OCI-LY3 (cell line): ENCODE data around the gene BTG1.
"Not testable (repeated sequence)": the region's sequence is repeated elsewhere in the genome, so short reads cannot be mapped to it uniquely, and the experiment has no call there.

Experiments used
- H2AFZ ChIP-seq: fragments of 200-600, 300-600 bp; shearing (Covaris generic); 2 replicates; pipeline ENCODE4 v1.6.0; 2014; ENCODE audit warnings: antibody characterized with exemption, low read depth, low read length
- H3K27ac ChIP-seq: fragments of 200-600, 300-600 bp; sonication (generic); 2 replicates; pipeline ENCODE4 v1.5.1; 2014; ENCODE audit warnings: mild to moderate bottlenecking, low read length, moderate library complexity, mixed read lengths
- H3K27me3 ChIP-seq: fragments of 200-600, 300-600 bp; sonication (generic); 2 replicates; pipeline ENCODE4 v1.6.1; 2014; ENCODE audit warnings: low read depth, low read length, mixed read lengths
- H3K36me3 ChIP-seq: fragments of 200-600, 300-600 bp; sonication (generic); replicated peaks from 2 replicates; pipeline ENCODE3; 2014; ENCODE audit warnings: low read depth, low read length, mixed read lengths
- H3K4me1 ChIP-seq: fragments of 300-600, 200-600 bp; sonication (generic); 2 replicates; pipeline ENCODE4 v1.6.1; 2014; ENCODE audit warnings: low read length, mixed read lengths
- H3K4me2 ChIP-seq: fragments of 200-600, 300-600 bp; sonication (generic); 2 replicates; pipeline ENCODE4 v1.6.1; 2014; ENCODE audit warnings: low read length, mixed read lengths
- H3K4me3 ChIP-seq: fragments of 300-600, 200-600 bp; sonication (generic); 2 replicates; pipeline ENCODE4 v1.5.1; 2014; ENCODE audit warnings: antibody characterized with exemption, mild to moderate bottlenecking, low read length, moderate library complexity
- H3K79me2 ChIP-seq: fragments of 300-600, 200-600 bp; shearing (Covaris generic); 2 replicates; pipeline ENCODE4 v1.6.1; 2014; ENCODE audit warnings: mild to moderate bottlenecking, low read length, mixed read lengths
- H3K9ac ChIP-seq: fragments of 300-600, 200-600 bp; shearing (Covaris generic); 2 replicates; pipeline ENCODE4 v1.6.0; 2014; ENCODE audit warnings: mild to moderate bottlenecking, low read length, moderate library complexity
- H3K9me3 ChIP-seq: fragments of 200-600, 300-600 bp; shearing (Covaris generic); 2 replicates; pipeline ENCODE4 v1.6.1; 2014; ENCODE audit warnings: low read length, mixed read lengths; ENCODE audit not compliant: insufficient read depth
- H4K20me1 ChIP-seq: fragments of 200-600, 300-600 bp; sonication (generic); 2 replicates; pipeline ENCODE4 v1.6.1; 2016; ENCODE audit warnings: low read length, mixed read lengths; ENCODE audit not compliant: insufficient read depth
- CTCF ChIP-seq: fragments of 200-600, 300-600 bp; sonication (generic); IDR thresholded peaks from 2 replicates; pipeline ENCODE4 v1.5.1; 2014; ENCODE audit warnings: antibody characterized with exemption, low read length, low read depth
- EZH2phosphoT487 ChIP-seq: fragments of 200-600 bp; shearing (Covaris generic); IDR thresholded peaks from 2 replicates; pipeline ENCODE4 v1.6.1; 2018; ENCODE audit warnings: antibody characterized with exemption, mixed run types, low read depth

BTG1 gene

GRCh38 chr12:92094751-92095161 lies 50.9 kb downstream of the BTG1 start:
- Histone ChIP-seq H3K27ac (no peak overlapping the region), H3K9me3 (no peaks in the 10 kb centered on the region), H3K4me1 (peaks cover 5% of the 10 kb centered on the region; the same call in 1 of the 2 replicates), H3K27me3 (no peaks in the 10 kb centered on the region), H3K9ac (no peak overlapping the region), H3K4me2 (no peak overlapping the region), H4K20me1 (no peaks in the 10 kb centered on the region), H3K4me3 (no peak overlapping the region), H3K79me2 (peaks cover 38% of the 10 kb centered on the region), H2AFZ (no peak overlapping the region), H3K36me3 (peaks cover 3% of the 10 kb centered on the region)
- TF ChIP-seq CTCF (no peak), EZH2phosphoT487 (no peak)

- H4K20me1 ChIP-seq, H3K9me3 ChIP-seq, H3K36me3 ChIP-seq, H3K27me3 ChIP-seq, H3K27ac ChIP-seq, H3K4me3 ChIP-seq, H3K9ac ChIP-seq, H3K4me2 ChIP-seq, H3K4me1 ChIP-seq, H2AFZ ChIP-seq: not testable (repeated sequence)
- H3K79me2 ChIP-seq, result peaks cover 33% of the 10 kb centered on the region
These were observed 51.3 kb downstream of the BTG1 start for GRCh38 chr12:92094301-92094700.
